22Rv1 (cell line): ENCODE measurements around the gene SEZ6.

ENCODE experiments used
- CTCF ChIP-seq: fragments of 450-650 bp; IDR thresholded peaks from 2 replicates; pipeline ENCODE4 v1.5.1; 2017; ENCODE audit warnings: mild to moderate bottlenecking
- ZFX ChIP-seq: fragments of 450-650 bp; IDR thresholded peaks from 2 replicates; pipeline ENCODE4 v1.6.1; 2017; ENCODE audit warnings: antibody characterized with exemption, borderline replicate concordance

- TF ChIP-seq ZFX (no peak), CTCF (no peak)
These were observed 37.5 kb downstream of the SEZ6 start for GRCh38 chr17:28968231-28968913.
